ENCODE measurements around the gene GRM2. TPM values are rescaled to one million over a fixed set of nuclear protein-coding genes. Genes with fewer than 3 reads are reported as not detected.
A peak's percentile ranks its signal among the peaks of the same experiment; 100 is the strongest.

GRM2 gene
- total RNA-seq, 4 donors from 2014 or later, result 0.17 TPM; not detected in 3

- no peak for TF ChIP-seq CTCF (IDR thresholded peaks at IDR 0.05; ENCODE audit: low read depth)
These were observed 41.5 kb downstream of the GRM2 start for GRCh38 chr3:51748327-51748726.

GRCh38 chr3:51750878-51751277 is 44.0 kb downstream of the GRM2 start:
- TF ChIP-seq CTCF (IDR thresholded peaks at IDR 0.05; ENCODE audit: low read depth), result no peak

GRCh38 chr3:51751287-51751686 is 44.4 kb downstream of the GRM2 start:
- TF ChIP-seq CTCF (IDR thresholded peaks at IDR 0.05; ENCODE audit: low read depth), result no peak

GRCh38 chr3:51759203-51759602 is 52.3 kb downstream of the GRM2 start:
- TF ChIP-seq CTCF (IDR thresholded peaks at IDR 0.05; ENCODE audit: low read depth), result no peak

Small RNAs within 50 kb of the gene (small RNA-seq; reads per million reads assigned to genes)
- gene RNA5SP132, result 1,666 reads per million, percentile 99 among the genes with 10 or more reads in this experiment

Other genes with a start within 250 kb of the GRM2 start
- 10 to 100 TPM; 13.9 to 22.4 (median 19.6) TPM for gene DCAF1, start 207.1 kb upstream of the GRM2 start, total RNA-seq
- 10 to 100 TPM; 17.6 to 41.8 (median 18.3) TPM for gene RAD54L2, start 168.3 kb upstream of the GRM2 start, total RNA-seq
- gene TEX264, start 35.8 kb upstream of the GRM2 start, total RNA-seq, result 10 to 100 TPM; 35.5 to 72.1 (median 62.8) TPM
- gene IQCF6, start 72.2 kb downstream of the GRM2 start, total RNA-seq, result not detected
- gene IQCF2, start 154.5 kb downstream of the GRM2 start, total RNA-seq, result not detected
- gene IQCF5, start 168.5 kb downstream of the GRM2 start, total RNA-seq, result not detected
- not detected for gene IQCF1, start 196.3 kb downstream of the GRM2 start, total RNA-seq
- gene RRP9, start 234.8 kb downstream of the GRM2 start, total RNA-seq, result 10 to 100 TPM in 2 of 4 donors, 1 to 10 TPM in 2; 8.1 to 18.1 (median 11.5) TPM
- gene PARP3, start 235.3 kb downstream of the GRM2 start, total RNA-seq, result 10 to 100 TPM; 13.4 to 39.0 (median 29.5) TPM
- gene GPR62, start 248.3 kb downstream of the GRM2 start, total RNA-seq, result under 1 TPM in 1 of 4 donors, not detected in 3; 0.94 TPM

All from subcutaneous adipose tissue (tissue), 4 donors.